ENCODE measurements around the gene DNAH14. TPM values are rescaled to one million over a fixed set of nuclear protein-coding genes. Genes with fewer than 3 reads are reported as not detected.

The DNAH14 gene
- total and polyA plus RNA-seq, 2 donors (not counting 3 experiments of a cell fraction or from before 2014, with no cell fraction given): 1.5 to 7.1 TPM

DNA sequence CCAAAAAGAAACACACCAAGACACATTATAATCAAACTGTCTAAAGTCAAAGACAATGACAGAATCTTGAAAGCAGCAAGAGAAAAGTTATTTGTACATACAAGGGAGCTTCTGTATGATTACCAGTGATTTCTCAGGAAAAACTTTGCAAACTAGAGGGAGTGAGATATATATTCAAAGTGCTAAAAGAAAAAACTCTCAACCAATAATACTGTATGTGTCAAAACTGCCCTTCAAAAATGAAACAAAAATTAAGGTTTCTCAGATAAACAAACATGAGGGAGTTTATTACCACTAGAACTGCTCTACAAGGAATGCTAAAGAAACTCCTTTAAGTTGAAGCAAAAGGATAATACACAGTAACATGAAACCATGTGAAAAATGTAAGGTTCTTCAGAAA is 418.9 kb downstream of the DNAH14 start:
- TF ChIP-seq FOS (IDR thresholded peaks at IDR 0.05; ENCODE audit: borderline replicate concordance, insufficient read depth, low read length): no peak
- Histone ChIP-seq H3K9me3 (replicated peaks; ENCODE audit: control insufficient read depth, insufficient read depth, low read length) (no peaks in the 10 kb centered on the region), H4K20me1 (replicated peaks; ENCODE audit: control insufficient read depth, extremely low read depth, insufficient read depth, low read length) (no peaks in the 10 kb centered on the region), H3K27ac (ENCODE audit: insufficient read depth, low read depth, low read length) (no peak overlapping the region), H3K79me2 (ENCODE audit: control insufficient read depth, insufficient read depth, low read length) (no peaks in the 10 kb centered on the region), H3K27me3 (ENCODE audit: control insufficient read depth in 2 of 2, insufficient read depth in 2 of 2, low read length in 2 of 2) (peaks cover 0 to 1% of the 10 kb centered on the region in 2 experiments), H2AFZ (ENCODE audit: low read depth, low read length) (no peak overlapping the region), H3K9me1 (replicated peaks; ENCODE audit: control insufficient read depth, extremely low read depth, insufficient read depth, low read length) (no peaks in the 10 kb centered on the region), H3K36me3 (ENCODE audit: control insufficient read depth in 2 of 2, extremely low read depth in 1 of 2, insufficient read depth in 2 of 2, low read length in 2 of 2) (no peaks in the 10 kb centered on the region), H3K9ac (replicated peaks; ENCODE audit: extremely low read depth, insufficient read depth, low read length) (no peak overlapping the region), H3K4me1 (ENCODE audit: control insufficient read depth, extremely low read depth, insufficient read depth, low read length) (no peaks in the 10 kb centered on the region), H3K4me3 (replicated peaks in 1 of 3; ENCODE audit: insufficient read depth in 1 of 3, low read depth in 1 of 3, low read length in 3 of 3) (no peak overlapping the region), H3K4me2 (ENCODE audit: insufficient read depth, low read length) (no peak overlapping the region)
- no TSS peak for BruUV-seq (replicated peaks)
- CTCF ChIA-PET: interaction anchor here (0.6 to 1.4 kb wide), 2 partner anchors 30 to 50 kb away, joined by 3 to 4 read pairs; no protein-coding TSS in a partner anchor
- dilution Hi-C loops (cut with MboI; ENCODE audit: extremely low pct_ligation_motif_present, low sequenced_read_pairs): no loop called here
- DNase-seq (ENCODE audit: low read depth, low spot score) (no peak), FAIRE-seq (no peak)
- intact Hi-C loops (cut with micrococcal nuclease): no loop called here
- POLR2A ChIA-PET: no interaction called here

DNA sequence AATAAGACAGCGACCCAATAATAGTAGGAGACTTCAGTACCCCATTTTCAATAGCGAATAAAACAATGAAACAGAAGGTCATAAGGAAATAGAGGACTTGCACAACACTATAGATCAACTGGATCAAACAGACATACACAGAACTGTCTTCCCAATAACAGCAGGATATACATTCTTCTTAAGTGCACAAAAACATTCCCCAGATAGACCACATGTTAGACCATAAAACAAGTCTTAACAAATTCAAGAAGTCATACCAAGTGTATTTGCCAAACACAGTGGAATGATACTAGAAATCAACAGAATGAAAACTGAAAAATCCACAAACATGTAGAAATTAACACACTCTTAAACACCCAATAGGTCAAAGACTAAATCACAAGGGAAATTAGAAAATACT is 420.4 kb downstream of the DNAH14 start:
- no TSS peak for BruUV-seq (replicated peaks)
- no peak overlapping the region for H3K4me2 ChIP-seq (ENCODE audit: insufficient read depth, low read length)
- intact Hi-C loops (cut with micrococcal nuclease): no loop called here
- H3K79me2 ChIP-seq (ENCODE audit: control insufficient read depth, insufficient read depth, low read length): no peaks in the 10 kb centered on the region
- no peaks in the 10 kb centered on the region for H3K9me1 ChIP-seq (replicated peaks; ENCODE audit: control insufficient read depth, extremely low read depth, insufficient read depth, low read length)
- TF ChIP-seq JUN (IDR thresholded peaks at IDR 0.05; ENCODE audit: borderline replicate concordance, insufficient read depth, insufficient read length, low read depth): no peak
- no peak for TF ChIP-seq MYC (IDR thresholded peaks at IDR 0.05; ENCODE audit: low read depth, low read length)
- TF ChIP-seq, protein P1, sequence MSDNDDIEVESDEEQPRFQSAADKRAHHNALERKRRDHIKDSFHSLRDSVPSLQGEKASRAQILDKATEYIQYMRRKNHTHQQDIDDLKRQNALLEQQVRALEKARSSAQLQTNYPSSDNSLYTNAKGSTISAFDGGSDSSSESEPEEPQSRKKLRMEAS (IDR thresholded peaks at IDR 0.05; ENCODE audit: insufficient read depth, insufficient read length): no peak
- H3K4me3 ChIP-seq (replicated peaks in 1 of 3; ENCODE audit: insufficient read depth in 1 of 3, low read depth in 1 of 3, low read length in 3 of 3): no peak overlapping the region
- no peaks in the 10 kb centered on the region for H4K20me1 ChIP-seq (replicated peaks; ENCODE audit: control insufficient read depth, extremely low read depth, insufficient read depth, low read length)
- POLR2A ChIA-PET: no interaction called here
- H3K9ac ChIP-seq (replicated peaks; ENCODE audit: extremely low read depth, insufficient read depth, low read length): no peak overlapping the region
- dilution Hi-C loops (cut with MboI; ENCODE audit: extremely low pct_ligation_motif_present, low sequenced_read_pairs): no loop called here
- no peak overlapping the region for H2AFZ ChIP-seq (ENCODE audit: low read depth, low read length)
- no peaks in the 10 kb centered on the region for H3K36me3 ChIP-seq (ENCODE audit: control insufficient read depth in 2 of 2, extremely low read depth in 1 of 2, insufficient read depth in 2 of 2, low read length in 2 of 2)
- CTCF ChIA-PET: interaction anchor here (1.3 to 2.0 kb wide), 4 partner anchors 13 to 31 kb away, joined by 3 to 7 read pairs (median 4); no protein-coding TSS in a partner anchor
- no peaks in the 10 kb centered on the region for H3K4me1 ChIP-seq (ENCODE audit: control insufficient read depth, extremely low read depth, insufficient read depth, low read length)
- DNase-seq (ENCODE audit: low read depth, low spot score) (no peak), FAIRE-seq (no peak)
- peaks cover 0 to 1% of the 10 kb centered on the region in 2 experiments for H3K27me3 ChIP-seq (ENCODE audit: control insufficient read depth in 2 of 2, insufficient read depth in 2 of 2, low read length in 2 of 2)
- no peaks in the 10 kb centered on the region for H3K9me3 ChIP-seq (replicated peaks; ENCODE audit: control insufficient read depth, insufficient read depth, low read length)
- no peak overlapping the region for H3K27ac ChIP-seq (ENCODE audit: insufficient read depth, low read depth, low read length)

Measured in endothelial cell of umbilical vein (primary cell).